GM18907 (cell line): ENCODE measurements around the gene FAM200B.

Experiments
- ATAC-seq: cut with Tn5 transposase; IDR thresholded peaks from one replicate; pipeline ENCODE4 v1.9.1; 2021; ENCODE audit warnings: mild to moderate bottlenecking, moderate library complexity; ENCODE audit not compliant: unreplicated experiment

Gene FAM200B

GRCh38 chr4:15694431-15694830 lies 12.8 kb downstream of the FAM200B start:
- no peak for ATAC-seq

GRCh38 chr4:15695240-15695699 lies 13.6 kb downstream of the FAM200B start:
- ATAC-seq = no peak

- ATAC-seq = no peak
Observed at GRCh38 chr4:15695729-15696128, 14.1 kb downstream of the FAM200B start.

- no peak for ATAC-seq
Observed at GRCh38 chr4:15696866-15697265, 15.2 kb downstream of the FAM200B start.

- peak; percentile 83 for ATAC-seq
Observed at GRCh38 chr4:15702941-15703403, 21.3 kb downstream of the FAM200B start, which contains the start of gene BST1. BST1 (plus strand) TSS chr4:15703065; CDS start chr4:15703145, 80 bp downstream.

GRCh38 chr4:15703439-15703838 lies 21.8 kb downstream of the FAM200B start:
- ATAC-seq = no peak

GRCh38 chr4:15704129-15704528 lies 22.5 kb downstream of the FAM200B start:
- ATAC-seq = no peak

GRCh38 chr4:15706646-15707362 lies 25.2 kb downstream of the FAM200B start:
- ATAC-seq = no peak

GRCh38 chr4:15707363-15707715 lies 25.7 kb downstream of the FAM200B start:
- ATAC-seq = no peak

- ATAC-seq = no peak
Observed at GRCh38 chr4:15711762-15712161, 30.1 kb downstream of the FAM200B start.

GRCh38 chr4:15712214-15712613 lies 30.6 kb downstream of the FAM200B start:
- no peak for ATAC-seq

- ATAC-seq = no peak
Observed at GRCh38 chr4:15714141-15714540, 32.5 kb downstream of the FAM200B start.

GRCh38 chr4:15714646-15715435 lies 33.2 kb downstream of the FAM200B start:
- ATAC-seq = no peak

GRCh38 chr4:15716115-15716514 lies 34.5 kb downstream of the FAM200B start:
- no peak for ATAC-seq

GRCh38 chr4:15717086-15717485 lies 35.5 kb downstream of the FAM200B start:
- ATAC-seq = no peak

- ATAC-seq = no peak
Observed at GRCh38 chr4:15717657-15718416, 36.2 kb downstream of the FAM200B start.

GRCh38 chr4:15718465-15718864 lies 36.8 kb downstream of the FAM200B start:
- no peak for ATAC-seq

GRCh38 chr4:15718959-15719358 lies 37.3 kb downstream of the FAM200B start:
- ATAC-seq = no peak

GRCh38 chr4:15719506-15719905 lies 37.9 kb downstream of the FAM200B start:
- no peak for ATAC-seq

GRCh38 chr4:15720851-15721250 lies 39.2 kb downstream of the FAM200B start:
- ATAC-seq = no peak

GRCh38 chr4:15725608-15726007 lies 44.0 kb downstream of the FAM200B start:
- ATAC-seq = no peak
